H1 (cell line): ENCODE measurements around the gene IGF2R. TPM values are rescaled to one million over a fixed set of nuclear protein-coding genes. Genes with fewer than 3 reads are reported as not detected.

Experiments
- CTCF ChIA-PET: fragments of 300-600 bp; sonication (Branson Sonifier 250); formaldehyde crosslinking; loops from one replicate; lab custom pipeline; 2021; ENCODE audit not compliant: partially characterized antibody; lab: Charles Lee
- POLR2A ChIA-PET: fragments of 300-600 bp; sonication (Branson Sonifier 250); formaldehyde crosslinking; loops from one replicate; lab custom pipeline; 2021; ENCODE audit warnings: inconsistent platforms; ENCODE audit not compliant: partially characterized antibody; lab: Charles Lee
- DNase-seq, 2 experiments: peaks; one replicate each; pipeline versions ENCODE4 v3.0.0 to v3.0.0-alpha.2; 2010 to 2022; ENCODE audit warnings: low spot score in 2 of 2, low read depth in 1 of 2, mixed read lengths in 1 of 2
- FAIRE-seq: peaks from 2 replicates; lab custom pipeline; 2011; peaks lifted over from hg19 to GRCh38; lab: Jason Lieb, UNC
- H2AFZ ChIP-seq: 2 replicates; pipeline ENCODE4 v1.8.1; 2012; ENCODE audit warnings: low read length, inconsistent platforms
- H2AK5ac ChIP-seq: 2 replicates; pipeline ENCODE4 v1.6.1; 2013; ENCODE audit warnings: low read depth, low read length
- H2BK120ac ChIP-seq: replicated peaks from 2 replicates; pipeline ENCODE3; 2013; ENCODE audit warnings: low read depth, low read length, inconsistent platforms
- H2BK12ac ChIP-seq: 2 replicates; pipeline ENCODE4 v1.6.1; 2013; ENCODE audit warnings: low read depth, low read length
- H2BK15ac ChIP-seq: 2 replicates; pipeline ENCODE4 v1.6.1; 2013; ENCODE audit warnings: low read length
- H2BK20ac ChIP-seq: 2 replicates; pipeline ENCODE4 v1.6.1; 2013; ENCODE audit warnings: low read length
- H2BK5ac ChIP-seq: 2 replicates; pipeline ENCODE4 v1.6.1; 2013; ENCODE audit warnings: low read depth, low read length
- H3K14ac ChIP-seq: 2 replicates; pipeline ENCODE4 v1.6.1; 2013; ENCODE audit warnings: inconsistent platforms; ENCODE audit not compliant: insufficient read length
- H3K18ac ChIP-seq: 2 replicates; pipeline ENCODE4 v1.6.1; 2013; ENCODE audit warnings: low read length; ENCODE audit errors: extremely low read depth
- H3K23ac ChIP-seq: 2 replicates; pipeline ENCODE4 v1.6.1; 2013; ENCODE audit warnings: inconsistent platforms; ENCODE audit not compliant: insufficient read length
- H3K23me2 ChIP-seq: 2 replicates; pipeline ENCODE4 v1.6.1; 2013; ENCODE audit warnings: low read depth, low read length
- H3K27ac ChIP-seq: 2 replicates; pipeline ENCODE4 v1.6.1; 2011; ENCODE audit warnings: low read depth, low read length, inconsistent platforms
- H3K27me3 ChIP-seq, 4 experiments: replicated peaks in 1 of 4; 1 replicate in 1 of 4; 2 replicates in 3 of 4; pipeline versions ENCODE4 v1.6.1 to v1.8.1; 2011 to 2013; ENCODE audit warnings: low read length in 3 of 4, mild to moderate bottlenecking in 3 of 4, inconsistent platforms in 2 of 4, mixed read lengths in 2 of 4, moderate library complexity in 1 of 4; ENCODE audit not compliant: control insufficient read depth in 3 of 4, insufficient read depth in 3 of 4; ENCODE audit errors: extremely low read depth in 1 of 4
- H3K36me3 ChIP-seq, 4 experiments: 2 replicates each; pipeline versions ENCODE4 v1.6.1 to v1.8.1; 2011 to 2013; ENCODE audit warnings: mild to moderate bottlenecking in 4 of 4, low read length in 3 of 4, moderate library complexity in 2 of 4, control low read depth in 1 of 4, inconsistent platforms in 1 of 4; ENCODE audit not compliant: insufficient read depth in 4 of 4, control insufficient read depth in 2 of 4
- H3K4ac ChIP-seq: replicated peaks from 2 replicates; pipeline ENCODE3; 2013; ENCODE audit warnings: low read length, low read depth, mixed read lengths, inconsistent platforms; ENCODE audit not compliant: insufficient read length
- H3K4me1 ChIP-seq, 4 experiments: replicated peaks in 1 of 4; 1 replicate in 1 of 4; 2 replicates in 3 of 4; pipeline versions ENCODE4 v1.6.1 to v1.8.1; 2011 to 2013; ENCODE audit warnings: low read length in 3 of 4, inconsistent platforms in 2 of 4, mixed read lengths in 1 of 4; ENCODE audit not compliant: insufficient read depth in 4 of 4, control insufficient read depth in 3 of 4
- H3K4me2 ChIP-seq, 2 experiments: 2 replicates each; pipeline versions ENCODE4 v1.6.1 to v1.8.1; 2011 to 2013; ENCODE audit warnings: low read depth in 2 of 2, low read length in 2 of 2, control low read depth in 1 of 2, inconsistent platforms in 1 of 2, mild to moderate bottlenecking in 1 of 2; ENCODE audit not compliant: insufficient read depth in 1 of 2
- H3K4me3 ChIP-seq, 4 experiments: fragments of 200-600, 300-600 bp in 1 of 4; sonication (generic), shearing (Covaris generic), sonication (Bioruptor Twin) in 1 of 4; 2 replicates each; pipeline versions ENCODE4 v1.5.1 to v1.8.1; 2011 to 2016; ENCODE audit warnings: low read length in 4 of 4, low read depth in 3 of 4, control low read depth in 2 of 4, inconsistent platforms in 2 of 4, mild to moderate bottlenecking in 2 of 4, mixed read lengths in 1 of 4, moderate library complexity in 1 of 4; ENCODE audit not compliant: insufficient read depth in 2 of 4; ENCODE audit errors: extremely low read depth in 1 of 4
- H3K56ac ChIP-seq: replicated peaks from 2 replicates; pipeline ENCODE3; 2013; ENCODE audit warnings: low read depth, mild to moderate bottlenecking, mixed read lengths, low read length, inconsistent platforms; ENCODE audit not compliant: insufficient read length
- H3K79me1 ChIP-seq: 2 replicates; pipeline ENCODE4 v1.6.1; 2013; ENCODE audit warnings: low read depth, low read length, control low read depth
- H3K79me2 ChIP-seq, 2 experiments: 2 replicates each; pipeline versions ENCODE4 v1.6.1 to v1.8.1; 2012 to 2013; ENCODE audit warnings: low read length in 2 of 2, mild to moderate bottlenecking in 2 of 2, inconsistent platforms in 1 of 2; ENCODE audit not compliant: insufficient read depth in 2 of 2, control insufficient read depth in 1 of 2
- H3K9ac ChIP-seq, 4 experiments: replicated peaks in 1 of 4; 1 replicate in 1 of 4; 2 replicates in 3 of 4; pipeline versions ENCODE4 v1.6.1 to v1.8.1; 2011 to 2013; ENCODE audit warnings: low read depth in 3 of 4, low read length in 3 of 4, control low read depth in 2 of 4, mild to moderate bottlenecking in 2 of 4, moderate library complexity in 2 of 4, inconsistent platforms in 1 of 4; ENCODE audit errors: extremely low read depth in 1 of 4
- H3K9me3 ChIP-seq, 2 experiments: 2 replicates each; pipeline versions ENCODE4 v1.6.1 to v1.8.1; 2012 to 2013; ENCODE audit warnings: mild to moderate bottlenecking in 2 of 2, moderate library complexity in 2 of 2, control low read depth in 1 of 2, inconsistent platforms in 1 of 2, low read depth in 1 of 2, low read length in 1 of 2, mixed read lengths in 1 of 2; ENCODE audit not compliant: insufficient read depth in 2 of 2
- H4K20me1 ChIP-seq, 2 experiments: replicated peaks in 1 of 2; 2 replicates each; pipeline versions ENCODE3 to v1.8.1; 2011 to 2013; ENCODE audit warnings: inconsistent platforms in 2 of 2, low read length in 2 of 2, mild to moderate bottlenecking in 1 of 2; ENCODE audit not compliant: insufficient read depth in 2 of 2, control insufficient read depth in 1 of 2
- H4K5ac ChIP-seq: 2 replicates; pipeline ENCODE4 v1.6.1; 2013; ENCODE audit warnings: low read length, low read depth, mixed read lengths, inconsistent platforms; ENCODE audit not compliant: insufficient read length
- H4K8ac ChIP-seq: 2 replicates; pipeline ENCODE4 v1.8.0; 2013; ENCODE audit warnings: mild to moderate bottlenecking, moderate library complexity, low read length, inconsistent platforms; ENCODE audit not compliant: insufficient read depth; ENCODE audit errors: extremely low read depth
- H4K91ac ChIP-seq: replicated peaks from 2 replicates; pipeline ENCODE3; 2013; ENCODE audit warnings: low read length, mixed read lengths, inconsistent platforms; ENCODE audit not compliant: insufficient read length
- GABPA ChIP-seq: IDR thresholded peaks from 2 replicates; pipeline ENCODE4 v1.6.1; 2011; ENCODE audit warnings: mild to moderate bottlenecking, low read length, moderate library complexity, borderline replicate concordance; ENCODE audit not compliant: insufficient read depth
- KDM5A ChIP-seq: fragments of 200-600 bp; IDR thresholded peaks from 2 replicates; pipeline ENCODE4 v1.7.1; 2012; ENCODE audit warnings: mild to moderate bottlenecking, low read length, inconsistent platforms, mixed read lengths
- RFX5 ChIP-seq: IDR thresholded peaks from 2 replicates; pipeline ENCODE4 v1.6.1; 2011; ENCODE audit warnings: low read depth, low read length, improper control_type of control experiment, borderline replicate concordance
- RNF2 ChIP-seq: fragments of 200-900, 300-1000 bp; sonication (generic); IDR thresholded peaks from 2 replicates; pipeline ENCODE4 v1.7.1; 2016; ENCODE audit warnings: borderline replicate concordance, low read depth, mild to moderate bottlenecking, antibody characterized with exemption, low read length; ENCODE audit not compliant: poor library complexity, severe bottlenecking; ENCODE audit errors: missing control alignments
- RXRA ChIP-seq: IDR thresholded peaks from 2 replicates; pipeline ENCODE4 v1.6.1; 2011; ENCODE audit warnings: low read depth, mild to moderate bottlenecking, low read length, moderate library complexity; ENCODE audit not compliant: insufficient read depth
- WGBS, 2 experiments: shearing (Covaris generic) in 1 of 2; methylation state at CpG; one replicate each; pipeline versions ENCODE4 v1.1.6 to v1.1.7; 2013 to 2015; ENCODE audit warnings: low lambda C conversion rate in 2 of 2, mixed read lengths in 2 of 2, inconsistent platforms in 1 of 2, low coverage in 1 of 2, missing lambda C conversion rate in 1 of 2; ENCODE audit not compliant: insufficient replicate concordance in 2 of 2, insufficient coverage in 1 of 2, insufficient read length in 1 of 2; ENCODE audit errors: extremely low coverage in 1 of 2, missing lambda C conversion rate in 1 of 2; 5-methylcytosine and 5-hydroxymethylcytosine counted together
- polyA plus RNA-seq, 7 experiments: library from polyadenylated mRNA; depleted of rRNA in 3 of 7; stranded (reverse) in 5 of 7; unstranded in 2 of 7; fragments of >200 nt in 5 of 7; fragments of 200-250 nt in 2 of 7; gene quantifications; 1 replicate in 5 of 7; 2 replicates in 1 of 7; 4 replicates in 1 of 7; pipeline versions ENCODE4 v1.2.1 to v1.2.3, GENCODE V29; 2011 to 2013; ENCODE audit warnings: missing spikeins in 2 of 7, mixed read lengths in 2 of 7
- total RNA-seq: library from RNA; stranded (reverse); fragmentation: NEBNext Ultra II Directional; extraction: Animal tissue kit (Norgen Biotek cat#: 25700); gene quantifications from 2 replicates; pipeline ENCODE4 v1.2.1, GENCODE V29; 2021

IGF2R gene
- total and polyA plus RNA-seq, 2 of the 8 experiments (the other 6 are each of a cell fraction or from before 2014, with no cell fraction given): 20.6 to 74.1 TPM

DNA sequence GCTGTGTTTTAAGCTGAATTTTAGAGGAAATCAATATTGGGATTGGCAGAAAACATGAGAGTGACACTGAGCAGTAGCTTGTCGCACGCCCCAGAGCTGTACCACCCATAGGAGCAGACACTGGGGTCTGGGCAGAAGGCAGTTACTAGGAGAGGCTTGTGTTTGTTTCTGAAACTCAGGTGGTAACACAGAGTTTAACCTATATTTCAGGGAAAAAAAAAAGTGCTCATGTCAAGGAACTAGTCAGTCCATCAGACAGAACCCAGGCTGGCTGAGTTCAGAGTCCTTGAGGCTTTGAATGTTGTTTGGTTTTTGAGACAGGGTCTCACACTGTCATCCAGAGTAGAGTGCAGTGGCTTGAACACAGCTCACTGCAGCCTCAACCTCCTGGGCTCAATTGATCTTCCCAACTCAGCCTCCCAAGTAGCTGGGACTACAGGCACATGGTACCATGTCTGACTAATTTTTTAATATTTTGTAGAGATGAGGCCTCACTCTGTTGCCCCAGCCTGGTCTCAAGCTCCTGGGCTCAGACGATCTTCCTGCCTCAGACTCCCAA, 159.3 kb downstream of the IGF2R start:
- Histone ChIP-seq H3K36me3 (no peaks in the 10 kb centered on the region), H3K18ac (no peak overlapping the region), H2BK12ac (no peak overlapping the region), H3K23me2 (no peaks in the 10 kb centered on the region), H2BK15ac (no peak overlapping the region), H3K27me3 (no peaks in the 10 kb centered on the region; a peak in 1 of 7 replicates), H3K79me2 (no peaks in the 10 kb centered on the region), H3K27ac (no peak overlapping the region), H4K20me1 (no peaks in the 10 kb centered on the region), H3K79me1 (no peaks in the 10 kb centered on the region), H3K56ac (no peak overlapping the region), H2BK5ac (no peak overlapping the region), H4K5ac (no peak overlapping the region), H3K9ac (no peak overlapping the region), H2BK20ac (no peak overlapping the region), H4K8ac (no peak overlapping the region), H3K4me3 (no peak overlapping the region), H2AK5ac (no peak overlapping the region), H3K4me1 (peaks cover 5 to 12% (median 11%) of the 10 kb centered on the region in 4 experiments), H4K91ac (no peak overlapping the region), H2BK120ac (no peak overlapping the region), H3K4me2 (no peak overlapping the region), H3K14ac (no peak overlapping the region), H2AFZ (no peak overlapping the region), H3K23ac (no peak overlapping the region), H3K9me3 (no peaks in the 10 kb centered on the region), H3K4ac (no peak overlapping the region)
- WGBS, 2 experiments: 92% methylated on average over 3 of the region's 3 CpGs; no CpG with 5 or more reads in 1 of the 2 experiments
- no peak for TF ChIP-seq GABPA
- TF ChIP-seq KDM5A: no peak
- no peak for TF ChIP-seq RFX5
- no peak for TF ChIP-seq RXRA
- no peak for TF ChIP-seq RNF2
- CTCF ChIA-PET: interaction anchor here (0.6 to 3.4 kb wide), 6 partner anchors 8 to 327 kb away, joined by 3 to 17 read pairs (median 4); no protein-coding TSS in a partner anchor
- POLR2A ChIA-PET: interaction anchor here (0.6 to 0.8 kb wide), 2 partner anchors 19 to 115 kb away, joined by 5 read pairs; no protein-coding TSS in a partner anchor
- DNase-seq: no peak
- no peak for FAIRE-seq
